Lung (tissue), 12 donors: ENCODE measurements around the gene TTC27. TPM values are rescaled to one million over a fixed set of nuclear protein-coding genes. Genes with fewer than 3 reads are reported as not detected.

Source experiments
- ATAC-seq: fragments of 200-7000 bp; cut with Tn5 transposase; one replicate; pipeline ENCODE4 v1.9.1; 2020; ENCODE audit warnings: moderate number of reproducible peaks; ENCODE audit not compliant: insufficient read depth, low FRiP score
- DNase-seq, 3 donors: peaks; one replicate each; pipeline ENCODE4 v3.0.0-alpha.2; 2013 to 2017
- H3K27ac ChIP-seq, 2 donors: one replicate each; pipeline ENCODE4 v1.5.1; 2013; ENCODE audit warnings: mild to moderate bottlenecking in 2 of 2, moderate library complexity in 2 of 2, control low read depth in 1 of 2, inconsistent platforms in 1 of 2, low read depth in 1 of 2, low read length in 1 of 2
- H3K27me3 ChIP-seq, 3 donors: one replicate each; pipeline ENCODE4 v1.5.1; 2013; ENCODE audit warnings: low read length in 2 of 3; ENCODE audit not compliant: control insufficient read depth in 3 of 3, insufficient read depth in 3 of 3
- H3K36me3 ChIP-seq, 4 donors: one replicate each; pipeline ENCODE4 v1.5.1; 2013; ENCODE audit warnings: low read length in 4 of 4, mild to moderate bottlenecking in 1 of 4, moderate library complexity in 1 of 4; ENCODE audit not compliant: control insufficient read depth in 4 of 4, insufficient read depth in 4 of 4
- H3K4me1 ChIP-seq, 5 donors: one replicate each; pipeline ENCODE4 v1.5.1; 2013; ENCODE audit warnings: low read length in 5 of 5, mild to moderate bottlenecking in 2 of 5, moderate library complexity in 1 of 5; ENCODE audit not compliant: control insufficient read depth in 5 of 5, insufficient read depth in 5 of 5
- H3K4me3 ChIP-seq: one replicate; pipeline ENCODE4 v1.5.1; 2013; ENCODE audit warnings: mild to moderate bottlenecking, control low read depth, moderate library complexity
- H3K9ac ChIP-seq, 2 donors: one replicate each; pipeline ENCODE4 v1.5.1; 2013; ENCODE audit warnings: low read length in 2 of 2, control low read depth in 1 of 2; ENCODE audit not compliant: insufficient read depth in 1 of 2
- H3K9me3 ChIP-seq, 4 donors: one replicate each; pipeline ENCODE4 v1.5.1; 2013; ENCODE audit warnings: low read length in 3 of 4, mild to moderate bottlenecking in 1 of 4, moderate library complexity in 1 of 4; ENCODE audit not compliant: control insufficient read depth in 4 of 4, insufficient read depth in 3 of 4
- CTCF ChIP-seq: IDR thresholded peaks from 2 replicates; pipeline ENCODE4 v1.5.1; 2012; ENCODE audit warnings: mild to moderate bottlenecking; ENCODE audit errors: control extremely low read depth, extremely low read depth
- WGBS, 2 donors: extraction: QIAGEN DNeasy Blood & Tissue Kit; methylation state at CpG; one replicate each; pipeline ENCODE4 v1.1.7; 2013; 5-methylcytosine and 5-hydroxymethylcytosine counted together
- polyA plus RNA-seq, 2 donors: library from polyadenylated mRNA; stranded (reverse); fragments of 200-250 nt; gene quantifications; one replicate each; pipeline ENCODE4 v1.2.1, GENCODE V29; 2013
- total RNA-seq, 2 donors: library from RNA; depleted of rRNA in 1 of 2; stranded (reverse); fragments of >200 nt in 1 of 2; gene quantifications; one replicate each; pipeline ENCODE4 v1.2.1, GENCODE V29; 2014 to 2021
- donor health status: control.
- donor health status: control.
- donor health status: Bipolar disorder and iron deficiency.
- donor health status: healthy.
- donor health status: DM: yes; HTN: yes; CAD: no.

TTC27 gene
- total and polyA plus RNA-seq, 4 donors: 5.2 to 17.4 (median 12.3) TPM

- no peak overlapping the region for H3K4me3 ChIP-seq
- no peak overlapping the region for H3K27ac ChIP-seq
- H3K9me3 ChIP-seq: no peaks in the 10 kb centered on the region
- no peaks in the 10 kb centered on the region for H3K27me3 ChIP-seq
- peaks cover 5 to 23% (median 14%) of the 10 kb centered on the region in 4 donors for H3K36me3 ChIP-seq
- no peaks in the 10 kb centered on the region for H3K4me1 ChIP-seq
- no peak for DNase-seq
- WGBS, 2 donors: 68 to 88% methylated on average over 2 of the region's 2 CpGs
- no peak overlapping the region for H3K9ac ChIP-seq
- no peak for TF ChIP-seq CTCF
- ATAC-seq: peak; percentile 41
Observed at GRCh38 chr2:32611366-32611765, 16.5 kb upstream of the TTC27 start.

- Histone ChIP-seq H3K4me3 (no peak overlapping the region), H3K27ac (no peak overlapping the region), H3K9me3 (no peaks in the 10 kb centered on the region), H3K36me3 (peaks cover 5 to 23% (median 15%) of the 10 kb centered on the region in 4 donors), H3K4me1 (no peaks in the 10 kb centered on the region), H3K9ac (no peak overlapping the region), H3K27me3 (no peaks in the 10 kb centered on the region)
- WGBS, 2 donors: 81 to 97% methylated on average over 1 of the region's 1 CpG
- ATAC-seq: no peak
- no peak for DNase-seq
- TF ChIP-seq CTCF: no peak
Observed at GRCh38 chr2:32611771-32612170, 16.1 kb upstream of the TTC27 start.

GRCh38 chr2:32614084-32614483, 13.8 kb upstream of the TTC27 start:
- Histone ChIP-seq H3K4me1 (peaks cover 0 to 3% (median 0%) of the 10 kb centered on the region in 5 donors), H3K27ac (no peak overlapping the region), H3K9ac (no peak overlapping the region), H3K4me3 (no peak overlapping the region), H3K9me3 (no peaks in the 10 kb centered on the region), H3K36me3 (peaks cover 4 to 23% (median 17%) of the 10 kb centered on the region in 4 donors), H3K27me3 (no peaks in the 10 kb centered on the region)
- TF ChIP-seq CTCF: no peak
- 81 to 85% methylated on average over 1 of the region's 1 CpG for WGBS, 2 donors
- ATAC-seq (no peak), DNase-seq (no peak)

- DNase-seq (no peak), ATAC-seq (no peak)
- Histone ChIP-seq H3K9ac (no peak overlapping the region), H3K4me3 (no peak overlapping the region), H3K27me3 (no peaks in the 10 kb centered on the region), H3K9me3 (no peaks in the 10 kb centered on the region), H3K27ac (peak overlapping the region in 1 of 2 donors; percentile 63), H3K4me1 (peaks cover 0 to 6% (median 0%) of the 10 kb centered on the region in 5 donors), H3K36me3 (peaks cover 4 to 26% (median 13%) of the 10 kb centered on the region in 4 donors)
- 73 to 75% methylated on average over 5 of the region's 5 CpGs for WGBS, 2 donors
- no peak for TF ChIP-seq CTCF
Observed at GRCh38 chr2:32617599-32618189, 10.2 kb upstream of the TTC27 start.
